ENCODE data around the gene ROR2. TPM values are rescaled to one million over a fixed set of nuclear protein-coding genes. Genes with fewer than 3 reads are reported as not detected.
A peak's percentile ranks its signal among the peaks of the same experiment; 100 is the strongest.
"Not testable (repeated sequence)": the region's sequence is repeated elsewhere in the genome, so short reads cannot be mapped to it uniquely, and the experiment has no call there.

The ROR2 gene
- total RNA-seq, 1 experiment from 2014 or later = not detected

DNA sequence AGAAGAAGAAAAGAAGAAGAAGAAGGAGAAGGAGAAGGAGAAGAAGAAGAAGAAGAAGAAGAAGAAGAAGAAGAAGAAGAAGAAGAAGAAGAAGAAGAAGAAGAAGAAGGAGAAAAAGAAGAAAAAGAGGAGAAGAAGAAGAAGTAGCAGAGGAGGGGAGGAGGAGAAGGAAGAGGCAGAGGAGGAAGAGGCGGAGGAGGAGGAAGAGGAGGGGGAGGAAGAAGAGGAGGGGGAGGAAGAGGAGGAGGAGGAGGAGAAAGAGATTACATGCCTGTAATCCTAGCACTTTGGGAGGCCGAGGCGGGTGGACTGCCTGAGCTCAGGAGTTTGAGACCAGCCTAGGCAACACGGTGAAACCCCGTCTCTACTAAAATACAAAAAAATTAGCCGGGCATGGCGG, 315.2 kb downstream of the ROR2 start:
- not testable (repeated sequence) for DNase-seq (ENCODE audit: low spot score)

DNA sequence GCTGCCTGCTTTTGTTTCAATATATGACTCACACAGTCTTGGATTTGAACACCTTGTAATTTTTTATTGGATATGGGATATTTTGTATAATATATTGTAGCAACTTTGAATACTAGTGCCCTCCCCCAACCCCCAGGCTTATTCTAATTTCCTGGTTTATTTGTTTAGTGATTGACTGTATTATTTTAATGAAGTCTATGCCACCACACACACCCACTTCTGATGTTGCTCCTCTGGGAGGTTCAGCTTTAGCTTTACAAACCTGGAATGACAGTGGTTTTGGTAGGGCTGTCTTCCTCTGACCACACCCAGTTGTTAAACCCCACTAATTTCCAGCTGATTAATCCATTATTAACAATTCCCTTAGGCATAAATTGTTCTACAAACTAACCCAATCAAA, 320.3 kb downstream of the ROR2 start:
- DNase-seq (ENCODE audit: low spot score) = no peak

DNA sequence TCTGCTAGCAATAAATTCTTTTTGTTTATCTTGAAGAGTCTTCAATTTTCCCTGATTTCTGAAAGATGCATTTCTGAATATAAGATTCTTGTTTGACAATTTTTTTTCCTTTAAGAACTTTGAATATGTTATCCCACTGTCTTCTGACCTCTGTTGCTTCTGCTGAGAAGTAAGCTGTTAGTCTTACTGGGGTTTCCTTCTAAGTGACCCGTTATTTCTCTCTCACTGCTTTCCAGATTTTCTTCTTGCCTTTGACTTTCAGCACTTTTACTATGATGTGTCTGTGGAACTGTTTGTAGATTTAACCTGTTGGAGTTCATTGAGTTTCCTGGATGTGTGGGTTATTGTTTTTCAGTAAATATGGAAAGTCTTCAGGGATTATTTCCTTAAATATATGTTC, 321.1 kb downstream of the ROR2 start:
- no peak for DNase-seq (ENCODE audit: low spot score)

DNA sequence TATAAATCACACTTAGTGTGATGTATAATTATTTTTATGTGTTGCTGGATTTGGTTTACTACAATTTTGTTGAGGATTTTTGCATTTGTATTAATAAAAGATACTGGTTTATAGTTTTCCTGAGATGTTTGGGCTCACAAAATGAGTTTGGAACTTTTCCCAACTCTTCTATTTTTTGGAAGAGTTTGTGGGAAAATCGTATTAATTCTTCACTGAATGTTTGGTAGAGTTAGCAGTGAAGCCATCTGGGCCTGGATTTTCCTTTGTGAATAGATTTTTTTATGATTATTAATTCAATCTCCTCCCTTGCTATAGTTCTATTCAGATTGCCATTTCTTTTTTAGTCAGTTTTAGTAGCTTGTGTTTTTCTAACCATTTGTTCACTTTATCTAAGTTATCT, 324.7 kb downstream of the ROR2 start:
- no peak for DNase-seq (ENCODE audit: low spot score)

DNA sequence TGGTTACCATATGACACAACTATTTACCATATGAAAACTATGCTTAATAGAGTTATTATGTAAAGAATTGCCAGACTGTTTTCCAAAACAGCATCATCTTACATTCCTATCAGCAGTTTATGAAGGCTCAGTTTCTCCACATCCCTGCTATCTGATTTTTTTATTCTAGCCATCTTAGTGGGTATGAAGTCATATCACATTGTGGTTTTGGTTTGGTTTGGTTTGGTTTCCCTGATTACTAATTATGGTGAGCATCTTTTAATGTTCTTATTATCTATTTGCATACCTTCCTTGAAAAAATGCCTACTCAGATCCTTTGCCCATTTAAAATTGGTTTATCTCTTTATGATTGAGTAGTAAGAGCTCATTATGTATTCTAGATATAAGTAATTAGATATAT, 327.0 kb downstream of the ROR2 start:
- no peak for DNase-seq (ENCODE audit: low spot score)

DNA sequence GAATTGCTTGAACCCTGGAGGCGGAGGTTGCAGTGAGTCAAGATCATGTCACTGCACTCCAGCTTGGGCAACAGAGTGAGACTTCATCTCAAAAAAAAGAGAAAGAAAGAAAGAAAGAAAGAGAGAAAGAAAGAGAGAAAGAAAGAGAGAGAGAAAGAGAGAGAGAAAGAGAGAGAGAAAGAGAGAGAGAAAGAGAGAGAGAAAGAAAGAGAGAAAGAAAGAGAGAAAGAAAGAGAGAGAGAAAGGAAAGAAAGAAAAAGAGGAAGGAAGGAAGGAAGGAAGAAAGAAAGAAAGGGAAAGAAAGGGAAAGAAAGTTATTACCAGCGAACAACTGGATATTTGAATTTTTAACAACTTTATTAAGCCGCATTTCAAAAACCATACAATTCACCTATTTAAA, 327.9 kb downstream of the ROR2 start:
- DNase-seq (ENCODE audit: low spot score) = not testable (repeated sequence)

- DNase-seq (ENCODE audit: low spot score) = not testable (repeated sequence)
Observed at GRCh38 chr9:91614044-91614443, 336.0 kb downstream of the ROR2 start.

DNA sequence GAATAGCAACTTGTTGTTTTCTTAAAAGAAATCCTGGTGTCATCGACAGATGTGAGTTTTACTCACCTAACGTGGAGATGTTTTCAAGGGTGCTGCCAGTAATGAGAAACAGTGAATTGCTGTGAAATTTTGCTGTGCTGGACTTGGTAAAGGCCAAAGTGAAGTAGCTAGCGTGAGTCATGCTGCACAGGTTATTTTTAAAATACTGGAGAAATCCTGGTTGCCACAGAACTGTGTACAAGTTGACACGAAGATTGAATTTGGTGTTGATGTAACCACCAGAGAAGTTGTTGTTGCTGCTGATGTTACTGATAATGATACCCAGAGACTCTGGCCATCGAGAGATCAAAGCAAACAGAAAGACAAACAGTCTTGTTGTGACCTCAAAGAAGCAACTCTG, 338.4 kb downstream of the ROR2 start:
- no peak for DNase-seq (ENCODE audit: low spot score)

DNA sequence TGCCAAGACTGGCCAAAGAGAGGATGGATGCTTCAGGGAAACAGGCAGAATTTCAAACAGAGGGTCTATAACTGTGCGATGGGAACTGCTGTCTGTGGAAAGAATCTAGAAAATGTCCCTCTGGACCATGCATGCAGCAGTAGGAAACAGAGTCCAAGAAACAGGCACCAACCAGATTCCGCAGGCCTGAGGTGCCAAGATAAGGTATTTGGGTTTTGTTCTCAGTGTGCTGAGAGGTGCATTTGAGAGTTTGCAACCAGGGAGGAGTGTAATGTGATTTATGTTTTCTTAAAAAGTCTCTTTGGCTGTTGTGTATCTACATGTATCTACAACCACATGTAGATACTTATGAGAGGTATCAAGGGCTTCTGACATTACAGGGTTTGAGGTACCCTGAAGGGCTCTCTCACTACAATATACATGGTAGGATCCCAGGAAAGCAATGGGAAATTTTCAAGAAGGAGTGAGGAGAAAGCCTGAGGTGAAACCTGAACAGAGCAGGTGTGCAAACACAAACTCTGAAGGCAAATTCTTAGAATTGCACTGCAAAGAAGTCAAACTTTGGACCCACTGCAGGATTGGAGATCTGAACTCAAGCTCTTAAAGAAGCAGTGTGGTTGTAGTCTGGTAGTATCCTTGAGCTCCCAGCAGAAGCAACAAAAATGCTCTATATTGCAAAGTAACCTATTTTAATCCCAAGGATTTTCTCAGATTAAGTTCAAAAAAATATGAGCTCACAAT, 343.6 kb downstream of the ROR2 start:
- DNase-seq (ENCODE audit: low spot score) = no peak

DNA sequence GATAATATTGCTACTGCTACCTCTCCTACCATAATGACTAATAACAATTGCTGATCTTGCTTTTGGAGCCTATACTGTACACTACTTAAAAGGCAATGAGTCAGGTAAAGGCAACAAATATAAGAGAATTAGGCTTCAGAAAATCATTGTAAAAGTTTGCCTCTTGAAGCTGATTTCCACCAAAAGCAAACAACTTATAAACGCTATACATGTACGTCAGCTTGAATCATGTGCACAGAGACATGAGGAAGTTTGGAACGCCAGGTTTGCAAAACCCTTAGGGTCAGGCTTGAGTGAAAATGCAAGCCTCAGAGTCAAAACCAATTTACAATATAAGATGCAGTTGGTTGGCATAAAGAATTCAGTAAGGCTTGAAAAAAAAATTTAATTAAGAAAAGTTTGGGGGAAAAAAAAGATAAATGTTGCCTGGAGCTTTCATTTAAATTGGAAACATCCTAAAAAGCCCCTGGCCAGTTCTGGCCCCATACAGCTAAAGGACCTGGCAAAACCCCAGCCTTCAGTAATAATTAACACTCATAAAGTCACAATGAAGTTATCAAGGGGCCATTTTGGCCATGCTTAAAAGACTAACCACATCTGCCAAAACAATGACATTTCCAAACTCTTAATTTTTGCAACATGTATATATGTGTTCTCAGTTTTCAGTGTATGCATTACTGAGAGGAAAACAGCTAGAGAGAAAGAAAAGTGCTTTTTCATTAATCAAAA, 345.4 kb downstream of the ROR2 start:
- DNase-seq (ENCODE audit: low spot score) = no peak

DNA sequence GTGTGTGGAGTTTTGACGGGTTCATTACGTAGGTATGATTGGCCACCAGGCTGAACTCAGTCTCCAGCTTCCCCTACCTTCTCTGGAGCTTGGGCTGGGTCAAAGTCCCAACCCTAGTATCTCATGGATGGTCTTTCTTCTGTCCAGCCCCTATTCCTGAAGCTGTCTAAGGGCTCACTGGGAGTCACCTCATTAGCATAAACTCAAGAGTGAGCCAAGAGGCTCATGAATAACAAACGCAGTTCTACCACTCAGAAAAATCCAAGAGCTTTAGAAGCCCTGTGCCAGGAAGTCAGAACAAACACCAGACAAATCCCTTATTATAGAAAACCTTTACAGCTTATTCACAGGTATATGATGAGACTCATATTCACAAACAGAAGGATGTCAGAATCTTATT, 346.1 kb downstream of the ROR2 start:
- no peak for DNase-seq (ENCODE audit: low spot score)

- DNase-seq (ENCODE audit: low spot score) = no peak
Observed at GRCh38 chr9:91599564-91599963, 350.5 kb downstream of the ROR2 start.

GRCh38 chr9:91591627-91592026, 358.4 kb downstream of the ROR2 start:
- no peak for DNase-seq (ENCODE audit: low spot score)

- no peak for DNase-seq (ENCODE audit: low spot score)
Observed at GRCh38 chr9:91589101-91589553, 360.9 kb downstream of the ROR2 start.

GRCh38 chr9:91586282-91586681, 363.7 kb downstream of the ROR2 start:
- no peak for DNase-seq (ENCODE audit: low spot score)

DNA sequence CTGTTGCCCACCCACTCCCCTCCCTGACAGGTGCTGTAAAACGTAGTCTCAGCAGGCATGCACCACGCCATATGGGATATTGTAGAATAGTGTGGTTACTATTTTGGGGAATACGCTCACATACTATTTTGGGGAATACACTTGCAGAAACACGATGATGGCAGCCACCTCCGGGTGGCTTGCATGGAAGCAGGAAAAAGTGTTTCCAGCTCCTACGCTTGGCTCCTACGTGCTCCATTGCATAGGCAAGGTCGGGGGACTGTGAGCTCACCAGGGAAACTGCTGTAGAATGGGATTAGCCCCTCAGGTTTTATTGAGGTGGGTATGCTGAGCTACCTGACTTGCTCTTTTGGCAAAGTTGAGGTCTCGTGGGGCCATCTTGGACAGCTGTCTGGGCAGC, 366.1 kb downstream of the ROR2 start:
- no peak for DNase-seq (ENCODE audit: low spot score)

GRCh38 chr9:91583161-91583875, 366.7 kb downstream of the ROR2 start:
- DNase-seq (ENCODE audit: low spot score) = no peak

DNA sequence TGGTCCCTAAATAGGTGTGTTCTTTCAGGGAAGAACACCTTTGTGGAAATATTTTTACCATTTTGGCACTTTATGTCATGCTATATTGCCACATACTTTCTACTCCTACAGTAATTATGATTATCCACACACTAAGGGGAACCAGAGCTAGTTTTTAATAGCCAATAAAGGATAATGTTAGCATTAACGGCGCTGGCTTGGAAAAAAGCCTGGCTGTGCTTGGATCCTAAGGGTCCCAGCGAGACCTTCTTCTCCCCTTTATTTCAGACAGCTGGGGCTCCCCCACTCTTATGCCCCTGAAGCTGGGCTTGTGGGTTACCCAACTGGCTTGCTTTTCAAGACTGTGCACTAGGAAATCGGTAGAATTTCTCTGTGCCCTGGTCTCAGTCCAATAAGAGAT, 367.8 kb downstream of the ROR2 start:
- DNase-seq (ENCODE audit: low spot score) = no peak

DNA sequence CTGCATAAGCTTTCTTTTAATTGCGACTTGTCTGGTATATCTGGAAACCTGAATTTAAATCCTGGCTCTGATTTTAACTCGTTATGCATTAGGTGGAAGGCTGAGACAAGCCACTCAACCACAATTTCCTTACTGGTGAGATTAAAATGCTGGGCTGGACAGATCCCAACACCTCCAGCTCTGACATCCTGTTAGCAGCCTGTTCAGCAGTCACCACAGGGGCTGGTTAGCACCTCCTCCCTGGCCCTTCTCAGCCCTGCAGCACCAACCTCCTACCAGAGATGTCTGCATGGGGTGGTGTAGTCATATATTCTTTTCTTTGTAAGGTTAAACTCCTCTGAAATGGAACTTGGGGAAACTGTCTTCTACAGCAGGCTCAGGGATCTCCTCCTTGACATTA, 369.9 kb downstream of the ROR2 start:
- peak; percentile 77 for DNase-seq (ENCODE audit: low spot score)

DNA sequence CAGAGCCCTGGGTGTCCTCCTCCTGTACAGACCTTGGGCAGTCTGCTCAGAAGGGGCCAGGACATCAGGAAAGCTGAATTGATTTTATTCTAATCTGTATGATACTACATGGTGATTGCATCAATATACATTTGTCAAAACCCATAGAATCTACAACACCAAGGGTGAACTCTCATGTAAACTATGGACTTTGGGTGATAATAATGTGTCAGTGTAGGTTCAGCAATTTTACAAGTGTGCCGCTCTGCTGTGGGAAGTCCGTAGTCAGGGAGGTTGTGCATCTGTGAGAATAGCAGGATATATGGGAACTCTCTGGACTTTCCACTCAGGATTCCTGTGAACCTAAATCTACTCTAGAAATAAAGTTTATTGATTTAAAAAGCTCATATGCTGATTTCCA, 371.1 kb downstream of the ROR2 start:
- no peak for DNase-seq (ENCODE audit: low spot score)

- no peak for DNase-seq (ENCODE audit: low spot score)
Observed at GRCh38 chr9:91577633-91578061, 372.4 kb downstream of the ROR2 start.

DNA sequence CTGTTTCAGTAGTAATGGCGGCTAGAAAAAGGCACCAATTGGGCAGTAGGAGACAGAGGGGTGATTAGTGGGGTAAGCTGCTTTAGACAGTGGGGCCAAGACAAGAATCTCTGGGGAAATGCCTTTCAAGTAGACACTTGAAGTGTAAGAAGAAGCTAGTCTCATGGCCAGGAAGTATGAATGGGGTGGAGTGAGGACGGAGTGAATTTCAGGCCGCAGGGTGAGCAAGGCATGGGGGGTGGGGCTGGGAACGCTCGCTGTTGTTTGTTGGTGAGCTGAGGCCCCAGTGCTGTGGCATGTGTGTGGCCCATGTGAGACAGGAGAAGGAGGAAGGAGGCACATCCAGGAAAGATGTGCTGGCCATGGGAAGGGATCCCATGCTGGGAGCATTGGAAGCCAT, 377.2 kb downstream of the ROR2 start:
- DNase-seq (ENCODE audit: low spot score) = no peak

GRCh38 chr9:91572044-91572443, 378.0 kb downstream of the ROR2 start:
- no peak for DNase-seq (ENCODE audit: low spot score)

Data from A172 (cell line).